ENCODE results near the gene HAPLN1. TPM values are rescaled to one million over a fixed set of nuclear protein-coding genes. Genes with fewer than 3 reads are reported as not detected.

Gene HAPLN1
- polyA plus RNA-seq, 1 of the 3 experiments (the other 2 are of a cell fraction) = 0.30 TPM

GRCh38 chr5:83589786-83590185, 130.9 kb downstream of the HAPLN1 start:
- TF ChIP-seq ELF1 (IDR thresholded peaks at IDR 0.05) = no peak
- no peak for TF ChIP-seq RAD21 (IDR thresholded peaks at IDR 0.05; ENCODE audit: low read length)
- no peak for TF ChIP-seq FOXM1 (IDR thresholded peaks at IDR 0.05; ENCODE audit: low read depth)
- TF ChIP-seq EZH2phosphoT487 (IDR thresholded peaks at IDR 0.05; ENCODE audit: borderline replicate concordance, low read depth) = no peak
- no peak for TF ChIP-seq JUND (IDR thresholded peaks at IDR 0.05)
- TF ChIP-seq RCOR1 (IDR thresholded peaks at IDR 0.05; ENCODE audit: low read length) = no peak
- no peak for TF ChIP-seq SMC3 (IDR thresholded peaks at IDR 0.05; ENCODE audit: low read depth, low read length)
- TF ChIP-seq MXI1 (IDR thresholded peaks at IDR 0.05; ENCODE audit: low read depth, low read length) = no peak
- TF ChIP-seq IRF3 (IDR thresholded peaks at IDR 0.05; ENCODE audit: low read depth, low read length) = no peak
- TF ChIP-seq EP300 (IDR thresholded peaks at IDR 0.05; ENCODE audit: borderline replicate concordance in 1 of 2, low read depth in 1 of 2, low read length in 1 of 2) = no peak
- no peak for TF ChIP-seq RFX5 (IDR thresholded peaks at IDR 0.05; ENCODE audit: low read length)
- no peak for TF ChIP-seq USF1 (IDR thresholded peaks at IDR 0.05; ENCODE audit: borderline replicate concordance, low read depth)
- Histone ChIP-seq H3K9me3 (no peaks in the 10 kb centered on the region), H3K9ac (no peak overlapping the region), H3F3A (replicated peaks; ENCODE audit: insufficient read depth) (peaks cover 34% of the 10 kb centered on the region), H3K36me3 (replicated peaks in 1 of 2; ENCODE audit: control insufficient read depth in 1 of 2, insufficient read depth in 2 of 2, low read length in 1 of 2) (peaks cover 0 to 3% of the 10 kb centered on the region in 2 experiments), H3K4me2 (no peak overlapping the region), H3K4me3 (ENCODE audit: low read depth in 2 of 2, low read length in 1 of 2) (no peak overlapping the region), H3K27ac (ENCODE audit: low read depth in 2 of 2, low read length in 1 of 2) (no peak overlapping the region), H2AFZ (ENCODE audit: low read depth) (no peak overlapping the region), H3K9me2 (no peaks in the 10 kb centered on the region), H4K20me1 (ENCODE audit: insufficient read depth) (no peaks in the 10 kb centered on the region), H3K79me2 (ENCODE audit: insufficient read depth) (no peaks in the 10 kb centered on the region), H3K27me3 (ENCODE audit: insufficient read depth) (no peaks in the 10 kb centered on the region), H3K4me1 (ENCODE audit: control insufficient read depth in 1 of 2, insufficient read depth in 2 of 2, low read depth in 1 of 2, low read length in 1 of 2) (peaks cover 0 to 2% of the 10 kb centered on the region in 2 experiments; a peak in 1 of 4 replicates)
- POLR2A ChIA-PET = no interaction called here
- CTCF ChIA-PET = interaction anchor here (1.3 kb wide), 1 partner anchor 18 kb away, joined by 3 read pairs; no protein-coding TSS in a partner anchor
- 93% methylated on average over 1 of the region's 1 CpG for WGBS (ENCODE audit: low lambda C conversion rate)
- no peak for DNase-seq

Small RNA genes within 50 kb of the gene (small RNA-seq; reads per million reads assigned to genes)
- 0 reads per million in 7 experiments for gene RN7SKP295
- gene RNU6-620P = 0 reads per million in 7 experiments

Other genes starting within 250 kb of the HAPLN1 start
- gene VCAN, start 249.1 kb downstream of the HAPLN1 start, polyA plus RNA-seq (2012; rRNA removed) = 142 and 147 TPM in 2 replicates

Measured in SK-N-SH (cell line).